HG03066 (cell line): ENCODE measurements around the gene NR2F1-AS1.

Experiments used
- ATAC-seq: cut with Tn5 transposase; IDR thresholded peaks from one replicate; pipeline ENCODE4 v1.9.1; 2021; ENCODE audit warnings: low read depth; ENCODE audit not compliant: unreplicated experiment

Gene NR2F1-AS1

GRCh38 chr5:93578813-93579691, 2.0 kb downstream of the NR2F1-AS1 start:
- no peak for ATAC-seq

GRCh38 chr5:93577854-93578812, 2.9 kb downstream of the NR2F1-AS1 start:
- no peak for ATAC-seq

- no peak for ATAC-seq
Observed at GRCh38 chr5:93576994-93577853, 3.8 kb downstream of the NR2F1-AS1 start.

GRCh38 chr5:93575461-93576414, 5.3 kb downstream of the NR2F1-AS1 start:
- ATAC-seq: no peak

- no peak for ATAC-seq
Observed at GRCh38 chr5:93574491-93575305, 6.3 kb downstream of the NR2F1-AS1 start.

GRCh38 chr5:93573354-93574351, 7.4 kb downstream of the NR2F1-AS1 start:
- ATAC-seq: no peak

- no peak for ATAC-seq
Observed at GRCh38 chr5:93572608-93573353, 8.2 kb downstream of the NR2F1-AS1 start.

- ATAC-seq: no peak
Observed at GRCh38 chr5:93572101-93572607, 8.9 kb downstream of the NR2F1-AS1 start.

- ATAC-seq: no peak
Observed at GRCh38 chr5:93571114-93571949, 9.7 kb downstream of the NR2F1-AS1 start.

GRCh38 chr5:93570294-93571113, 10.5 kb downstream of the NR2F1-AS1 start:
- no peak for ATAC-seq

- ATAC-seq: no peak
Observed at GRCh38 chr5:93569300-93570160, 11.5 kb downstream of the NR2F1-AS1 start.

- ATAC-seq: no peak
Observed at GRCh38 chr5:93567424-93567823, 13.6 kb downstream of the NR2F1-AS1 start.

- no peak for ATAC-seq
Observed at GRCh38 chr5:93566091-93566490, 14.9 kb downstream of the NR2F1-AS1 start.
